GM12875 (cell line): Measurements from ENCODE around the gene IL12B.

ENCODE experiments used
- H3K4me3 ChIP-seq: one replicate; pipeline ENCODE4 v1.5.1; 2011; ENCODE audit warnings: low read depth, low read length, control low read depth
- CTCF ChIP-seq: IDR thresholded peaks from 2 replicates; pipeline ENCODE4 v1.5.1; 2011; ENCODE audit warnings: low read depth, mild to moderate bottlenecking, control low read depth, inconsistent platforms, low read length, moderate library complexity, borderline replicate concordance; ENCODE audit not compliant: insufficient read depth

Gene IL12B

GRCh38 chr5:159331093-159331973, 1.0 kb upstream of the IL12B start:
- peak; percentile 85 for TF ChIP-seq CTCF

GRCh38 chr5:159324986-159325385, 5.3 kb downstream of the IL12B start:
- no peak for TF ChIP-seq CTCF

More at GRCh38 chr5:159331093-159331973, 1.0 kb upstream of the IL12B start:
- peak overlapping the region; percentile 34 for H3K4me3 ChIP-seq

GRCh38 chr5:159324102-159324755, 6.1 kb downstream of the IL12B start:
- no peak for TF ChIP-seq CTCF

More at GRCh38 chr5:159324986-159325385, 5.3 kb downstream of the IL12B start:
- H3K4me3 ChIP-seq, result no peak overlapping the region

GRCh38 chr5:159322180-159322579, 8.1 kb downstream of the IL12B start:
- no peak for TF ChIP-seq CTCF
- H3K4me3 ChIP-seq, result no peak overlapping the region

More at GRCh38 chr5:159324102-159324755, 6.1 kb downstream of the IL12B start:
- no peak overlapping the region for H3K4me3 ChIP-seq

GRCh38 chr5:159319832-159320231, 10.5 kb downstream of the IL12B start:
- TF ChIP-seq CTCF, result no peak

GRCh38 chr5:159319363-159319762, 10.9 kb downstream of the IL12B start:
- H3K4me3 ChIP-seq, result no peak overlapping the region
- no peak for TF ChIP-seq CTCF

More at GRCh38 chr5:159319832-159320231, 10.5 kb downstream of the IL12B start:
- no peak overlapping the region for H3K4me3 ChIP-seq
